ENCODE results near the gene LANCL1.

Gene LANCL1, protein sequence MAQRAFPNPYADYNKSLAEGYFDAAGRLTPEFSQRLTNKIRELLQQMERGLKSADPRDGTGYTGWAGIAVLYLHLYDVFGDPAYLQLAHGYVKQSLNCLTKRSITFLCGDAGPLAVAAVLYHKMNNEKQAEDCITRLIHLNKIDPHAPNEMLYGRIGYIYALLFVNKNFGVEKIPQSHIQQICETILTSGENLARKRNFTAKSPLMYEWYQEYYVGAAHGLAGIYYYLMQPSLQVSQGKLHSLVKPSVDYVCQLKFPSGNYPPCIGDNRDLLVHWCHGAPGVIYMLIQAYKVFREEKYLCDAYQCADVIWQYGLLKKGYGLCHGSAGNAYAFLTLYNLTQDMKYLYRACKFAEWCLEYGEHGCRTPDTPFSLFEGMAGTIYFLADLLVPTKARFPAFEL

GRCh38 chr2:210476194-210477128 lies at the start of gene LANCL1:
Gene LANCL1, minus strand, starts transcription at chr2:210476759. Its CDS starts 363 bp downstream, at chr2:210476396.
- DNase-seq (ENCODE audit: low read depth): peak; percentile 78

DNA sequence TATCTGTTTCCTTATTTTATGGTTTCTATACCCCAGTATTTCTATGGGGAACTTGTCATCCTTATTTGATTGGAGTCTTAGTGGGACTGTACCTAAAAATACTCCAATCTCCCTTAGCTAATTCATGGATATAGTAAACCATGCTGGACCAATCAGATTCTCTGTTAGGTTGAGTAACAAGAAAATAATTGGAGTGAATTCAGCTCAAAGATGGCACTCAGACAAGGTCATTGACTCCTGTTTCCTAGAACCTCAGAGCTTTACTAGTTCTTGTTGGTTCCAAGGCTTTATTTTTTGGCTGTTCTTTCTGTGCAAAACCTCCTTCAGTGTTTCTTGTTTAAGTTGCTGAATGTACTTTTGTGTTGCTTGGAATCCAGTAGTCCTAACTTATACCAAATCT lies 48.0 kb upstream of the LANCL1 start:
- no peak for DNase-seq (ENCODE audit: low read depth)

- DNase-seq (ENCODE audit: low read depth): no peak
Observed at GRCh38 chr2:210523650-210524289, 47.2 kb upstream of the LANCL1 start.

- no peak for DNase-seq (ENCODE audit: low read depth)
Observed at GRCh38 chr2:210522399-210522798, 45.8 kb upstream of the LANCL1 start.

- DNase-seq (ENCODE audit: low read depth): no peak
Observed at GRCh38 chr2:210519594-210519993, 43.0 kb upstream of the LANCL1 start.

DNA sequence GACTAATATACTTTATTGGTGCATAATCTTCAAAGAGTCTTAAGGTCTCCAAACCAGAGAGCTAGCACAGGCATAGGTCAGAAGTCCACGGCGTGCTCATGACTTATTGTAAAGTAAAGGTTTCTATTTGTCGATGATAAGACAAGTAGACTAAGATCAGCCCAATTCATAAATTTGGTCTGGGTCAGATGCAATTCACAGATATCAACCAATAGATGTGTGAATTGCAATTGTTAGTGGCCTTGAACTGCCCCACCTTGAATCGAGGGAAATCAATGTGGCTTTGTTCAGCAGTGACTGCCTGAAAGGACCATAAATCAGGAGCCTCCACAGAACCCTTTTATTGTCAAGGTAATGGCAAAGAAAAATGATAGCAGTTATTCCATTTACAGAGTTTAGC lies 40.7 kb upstream of the LANCL1 start:
- no peak for DNase-seq (ENCODE audit: low read depth)

DNA sequence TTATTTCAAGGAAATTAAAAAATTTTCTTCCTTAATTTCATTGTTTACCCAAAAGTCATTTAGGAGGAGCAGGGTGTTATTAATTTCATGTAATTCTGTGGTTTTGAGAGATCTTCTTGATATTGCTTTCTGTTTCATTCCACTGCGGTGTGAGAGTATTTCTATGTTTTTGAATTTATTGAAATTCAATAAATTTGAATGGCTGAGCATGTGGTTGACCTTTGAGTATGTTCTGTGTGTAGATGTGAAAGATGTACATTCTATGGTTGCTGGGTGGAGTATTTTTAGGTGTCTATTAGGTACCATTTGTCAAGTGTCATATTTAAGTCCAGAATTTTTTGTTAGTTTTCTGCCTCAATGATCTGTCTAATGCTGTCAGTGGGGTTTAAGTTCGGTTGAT lies 39.4 kb upstream of the LANCL1 start:
- no peak for DNase-seq (ENCODE audit: low read depth)

- DNase-seq (ENCODE audit: low read depth): no peak
Observed at GRCh38 chr2:210503725-210504191, 27.2 kb upstream of the LANCL1 start.

DNA sequence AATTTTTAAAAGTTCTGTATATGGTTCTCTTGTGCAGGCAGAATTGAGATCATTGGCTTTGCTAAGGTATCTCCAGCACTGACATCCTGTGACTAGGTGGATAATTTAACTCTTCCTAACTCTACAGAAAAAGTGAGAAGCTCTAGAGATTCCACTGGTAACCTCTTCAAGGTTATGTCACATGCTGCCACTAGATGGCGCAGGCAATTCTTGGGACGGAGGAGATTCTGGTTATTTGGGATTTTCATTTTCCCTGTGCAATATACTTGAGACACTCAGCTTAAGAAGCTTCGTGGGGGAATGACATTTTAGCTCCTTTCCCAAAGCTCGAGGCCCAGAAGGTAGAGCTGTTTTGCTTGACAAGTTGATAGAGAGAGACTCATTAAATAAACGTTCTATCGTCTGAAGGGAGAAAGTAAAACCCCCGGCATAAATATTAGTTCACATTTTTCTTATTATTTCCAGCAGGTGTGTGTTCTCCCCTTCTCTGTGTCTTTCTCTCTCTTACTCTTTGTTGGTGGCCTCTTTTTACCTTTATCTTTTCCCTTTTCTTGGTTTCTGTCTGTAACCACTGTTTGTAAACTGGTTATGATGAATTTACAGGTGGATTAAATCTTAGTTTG lies 26.6 kb upstream of the LANCL1 start:
- DNase-seq (ENCODE audit: low read depth): peak; percentile 15

- DNase-seq (ENCODE audit: low read depth): no peak
Observed at GRCh38 chr2:210496512-210496911, 20.0 kb upstream of the LANCL1 start.

DNA sequence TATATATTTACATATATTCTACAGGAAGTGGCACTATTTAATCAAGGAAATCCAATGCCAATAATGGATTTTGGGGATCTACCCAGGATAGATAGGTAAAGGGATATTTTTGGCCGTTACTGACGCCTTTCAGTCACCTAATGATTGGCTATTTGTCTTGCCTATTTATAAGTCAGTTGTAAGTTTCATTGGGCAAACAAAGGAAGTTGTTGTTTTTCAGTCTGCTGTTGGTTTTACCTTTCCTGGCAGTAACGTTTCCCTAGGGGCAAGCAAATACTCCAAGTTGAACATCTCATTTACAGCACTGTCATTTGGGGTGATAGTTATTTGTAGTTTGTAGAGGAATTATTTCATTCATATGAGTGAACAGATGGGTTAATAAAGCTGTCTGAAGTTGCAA lies 17.0 kb upstream of the LANCL1 start:
- DNase-seq (ENCODE audit: low read depth): no peak

DNA sequence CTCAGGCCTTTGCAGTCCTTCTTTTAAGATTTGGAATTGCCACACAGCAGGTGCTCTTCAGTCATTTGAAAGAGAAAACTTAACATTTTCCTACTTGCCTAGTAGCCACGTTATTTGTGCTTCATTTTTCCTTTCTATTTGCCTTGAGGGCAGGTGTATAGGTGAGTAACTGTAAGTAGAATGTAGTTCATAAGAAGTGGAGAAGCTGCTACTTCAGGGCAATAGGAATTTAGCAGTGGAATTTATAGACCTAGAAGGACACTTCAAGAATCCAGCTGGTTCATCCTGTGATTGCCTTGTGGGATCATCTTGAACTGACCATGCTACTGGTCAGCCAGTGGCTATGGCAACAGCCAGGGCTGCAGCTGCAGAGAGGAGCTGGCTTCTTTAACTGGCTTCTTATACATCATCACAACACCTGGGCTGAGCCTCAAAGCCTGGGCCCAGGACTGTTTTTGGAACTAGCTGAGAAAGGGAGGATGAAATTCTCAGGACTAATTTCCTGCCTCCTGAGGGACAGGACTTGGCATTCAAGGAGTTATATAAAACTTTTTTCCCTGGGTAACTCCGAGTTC lies 5.1 kb upstream of the LANCL1 start:
- DNase-seq (ENCODE audit: low read depth): no peak

GRCh38 chr2:210480764-210481163 lies 4.2 kb upstream of the LANCL1 start:
- no peak for DNase-seq (ENCODE audit: low read depth)

DNA sequence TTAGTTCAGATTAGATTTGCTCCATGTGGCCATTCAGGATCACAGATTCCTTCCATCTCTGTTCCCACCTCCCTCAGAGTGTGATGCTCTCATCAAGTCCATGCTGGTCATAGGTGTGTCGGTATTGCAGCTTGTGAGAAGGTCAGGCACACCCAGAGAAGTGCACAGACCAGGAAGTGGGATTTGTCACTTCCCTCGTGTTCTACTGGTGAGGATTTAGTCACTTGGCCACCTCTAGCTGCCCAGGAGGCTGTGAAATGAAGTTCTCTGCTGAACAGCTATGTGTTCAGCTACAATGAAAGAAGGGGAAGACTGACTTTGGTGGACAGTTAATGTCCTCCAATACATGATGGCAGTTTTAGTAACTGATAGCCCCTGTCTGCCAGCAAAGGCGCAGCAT lies 3.5 kb upstream of the LANCL1 start:
- no peak for DNase-seq (ENCODE audit: low read depth)

GRCh38 chr2:210478661-210479060 lies 2.1 kb upstream of the LANCL1 start:
- DNase-seq (ENCODE audit: low read depth): no peak

GRCh38 chr2:210477496-210477895 lies 937 bp upstream of the LANCL1 start:
- peak; percentile 38 for DNase-seq (ENCODE audit: low read depth)

GRCh38 chr2:210475706-210476105 lies 853 bp downstream of the LANCL1 start:
- no peak for DNase-seq (ENCODE audit: low read depth)

DNA sequence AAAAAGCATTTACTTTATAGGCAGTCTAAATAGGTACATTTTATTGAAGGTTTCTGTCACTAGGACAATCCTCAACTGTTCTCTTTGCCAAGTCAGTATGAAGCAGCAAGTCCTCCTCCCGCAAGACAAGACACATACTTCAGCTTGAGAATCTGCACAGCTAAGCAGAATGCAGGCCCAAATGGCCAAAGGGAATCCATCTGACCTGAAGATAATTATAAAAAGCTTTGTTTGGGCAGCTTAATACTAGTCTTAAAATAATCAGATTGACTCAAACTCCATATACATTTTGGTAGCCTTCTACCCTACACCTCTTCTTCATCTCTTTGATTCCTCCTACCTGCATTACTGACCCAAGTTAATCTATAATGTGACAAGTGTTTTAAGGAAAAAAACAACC lies 1.8 kb downstream of the LANCL1 start:
- no peak for DNase-seq (ENCODE audit: low read depth)

DNA sequence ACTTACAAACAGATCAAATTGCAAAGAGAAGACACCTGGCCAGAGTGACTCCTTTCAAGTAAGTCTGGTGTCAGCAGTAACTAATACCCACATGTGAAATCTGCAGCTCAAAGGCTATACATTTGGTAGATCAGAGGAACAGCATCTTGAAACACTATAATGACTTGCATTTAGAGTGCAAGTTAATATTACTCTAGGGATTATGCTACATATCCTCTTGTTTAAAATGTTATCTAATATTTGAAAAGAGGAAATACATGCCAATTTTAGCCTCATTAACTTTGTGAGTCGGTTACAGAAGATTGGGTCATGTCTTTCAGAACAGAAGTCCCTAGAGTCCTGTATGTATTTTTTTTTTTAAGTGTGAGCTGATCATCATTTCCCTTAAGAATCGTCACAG lies 15.2 kb downstream of the LANCL1 start:
- DNase-seq (ENCODE audit: low read depth): no peak

GRCh38 chr2:210460322-210461227 lies 16.0 kb downstream of the LANCL1 start:
- no peak for DNase-seq (ENCODE audit: low read depth)

DNA sequence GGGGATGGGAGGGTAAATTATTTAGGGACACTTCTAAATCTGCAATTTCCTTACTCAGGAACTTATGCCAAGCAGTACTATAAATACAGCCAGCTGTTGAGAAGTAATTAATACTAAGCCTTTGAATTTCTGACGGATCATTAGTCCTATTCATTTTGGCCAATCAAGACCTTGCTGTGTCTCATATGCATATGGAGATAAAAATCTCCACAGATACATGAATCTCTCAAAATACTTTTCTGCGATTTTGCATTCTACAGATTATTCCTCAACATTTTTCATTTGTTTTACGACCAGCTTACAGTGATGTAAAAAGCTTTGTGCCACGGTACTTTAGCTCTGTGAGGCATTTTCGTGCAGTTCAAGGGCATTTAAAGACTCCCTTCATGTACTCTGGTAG lies 16.7 kb downstream of the LANCL1 start:
- DNase-seq (ENCODE audit: low read depth): no peak

Measured in HS-5 (cell line).